ENCODE data around the gene COPA. TPM values are rescaled to one million over a fixed set of nuclear protein-coding genes. Genes with fewer than 3 reads are reported as not detected.

COPA gene
- total and polyA plus RNA-seq, 10 donors, result 41.3 to 181 (median 117) TPM

- no peaks in the 10 kb centered on the region for H3K9me3 ChIP-seq
- H3K27ac ChIP-seq, result peak overlapping the region in 1 of 8 donors; percentile 8
- no peak for DNase-seq
- no peak overlapping the region for H3K4me3 ChIP-seq
- peaks cover 9 to 74% (median 57%) of the 10 kb centered on the region in 6 donors for H3K36me3 ChIP-seq
- no peak for TF ChIP-seq POLR2A (IDR thresholded peaks at IDR 0.05)
- no peak for TF ChIP-seq POLR2AphosphoS5 (IDR thresholded peaks at IDR 0.05)
- TF ChIP-seq CTCF (IDR thresholded peaks at IDR 0.05 in 8 of 11, conservative IDR thresholded peaks at IDR 0.05 in 3 of 11), result no peak
- peaks cover 0 to 3% (median 0%) of the 10 kb centered on the region in 6 donors for H3K4me1 ChIP-seq
- no peaks in the 10 kb centered on the region for H3K27me3 ChIP-seq (replicated peaks in 1 of 7)
- intact Hi-C loops (cut with DNase I; ENCODE audit: low total_unique reads), result no loop called here
- 82 to 98% (median 87%) methylated on average over 2 of the region's 2 CpGs for WGBS, 5 donors
Measured at GRCh38 chr1:160277330-160277729, 65.7 kb downstream of the COPA start.

- Histone ChIP-seq H3K36me3 (peaks cover 0 to 11% (median 0%) of the 10 kb centered on the region in 6 donors), H3K4me3 (no peak overlapping the region), H3K27me3 (replicated peaks in 1 of 7) (no peaks in the 10 kb centered on the region), H3K9me3 (no peaks in the 10 kb centered on the region), H3K4me1 (no peaks in the 10 kb centered on the region), H3K27ac (no peak overlapping the region)
- DNase-seq, result no peak
- intact Hi-C loops (cut with DNase I; ENCODE audit: low total_unique reads), result no loop called here
- WGBS, 5 donors, result 86 to 100% (median 95%) methylated on average over 1 of the region's 1 CpG
- no peak for TF ChIP-seq POLR2AphosphoS5 (IDR thresholded peaks at IDR 0.05)
- no peak for TF ChIP-seq CTCF (IDR thresholded peaks at IDR 0.05 in 8 of 11, conservative IDR thresholded peaks at IDR 0.05 in 3 of 11)
- no peak for TF ChIP-seq POLR2A (IDR thresholded peaks at IDR 0.05)
Measured at GRCh38 chr1:160271025-160271424, 72.0 kb downstream of the COPA start.

- Histone ChIP-seq H3K4me1 (peaks cover 0 to 8% (median 6%) of the 10 kb centered on the region in 6 donors), H3K9me3 (no peaks in the 10 kb centered on the region), H3K36me3 (no peaks in the 10 kb centered on the region), H3K4me3 (no peak overlapping the region), H3K27me3 (replicated peaks in 1 of 7) (no peaks in the 10 kb centered on the region), H3K27ac (no peak overlapping the region)
- intact Hi-C loops (cut with DNase I; ENCODE audit: low total_unique reads), result no loop called here
- TF ChIP-seq CTCF (IDR thresholded peaks at IDR 0.05 in 8 of 11, conservative IDR thresholded peaks at IDR 0.05 in 3 of 11), result no peak
- no peak for TF ChIP-seq POLR2A (IDR thresholded peaks at IDR 0.05)
- TF ChIP-seq POLR2AphosphoS5 (IDR thresholded peaks at IDR 0.05), result no peak
- no peak for DNase-seq
- WGBS, 5 donors, result 78 to 93% (median 87%) methylated on average over 9 to 10 of the region's 10 CpGs
Measured at GRCh38 chr1:160267284-160267991, 75.6 kb downstream of the COPA start.

- Histone ChIP-seq H3K4me1 (peaks cover 16 to 28% (median 25%) of the 10 kb centered on the region in 6 donors), H3K27me3 (replicated peaks in 1 of 7) (no peaks in the 10 kb centered on the region), H3K4me3 (no peak overlapping the region), H3K36me3 (no peaks in the 10 kb centered on the region), H3K9me3 (no peaks in the 10 kb centered on the region), H3K27ac (no peak overlapping the region)
- intact Hi-C loops (cut with DNase I; ENCODE audit: low total_unique reads), result no loop called here
- 87 to 94% (median 92%) methylated on average over 4 of the region's 4 CpGs for whole genome bisulfite sequencing, 5 donors
- DNase-seq, result no peak
- TF ChIP-seq POLR2AphosphoS5 (IDR thresholded peaks at IDR 0.05), result no peak
- no peak for TF ChIP-seq CTCF (IDR thresholded peaks at IDR 0.05 in 8 of 11, conservative IDR thresholded peaks at IDR 0.05 in 3 of 11)
- TF ChIP-seq POLR2A (IDR thresholded peaks at IDR 0.05), result no peak
Measured at GRCh38 chr1:160264795-160265307, 78.2 kb downstream of the COPA start.
